Stimulated activated effector memory CD8-positive, alpha-beta T cell treated with anti-CD3 and anti-CD28 coated beads, Interleukin-12 subunit alpha, Interleukin-12 subunit beta, amount 100 ng/mL, for 72 hours (primary cell): ENCODE data around the gene AFF2.

Experiments used
- ATAC-seq: fragments of 150-1000 bp; cut with Tn5 transposase; 2 replicates; pipeline ENCODE4 v1.10.0; 2021
- DNase-seq, 2 donors: peaks; one replicate each; pipeline ENCODE4 v3.0.0; 2021 to 2022; ENCODE audit warnings: low spot score in 2 of 2
- H3K27ac Mint-ChIP-seq: one replicate; pipeline ENCODE4 v1.8.0; 2022; ENCODE audit warnings: mild to moderate bottlenecking, mixed read lengths
- H3K36me3 Mint-ChIP-seq: one replicate; pipeline ENCODE4 v1.8.0; 2022; ENCODE audit warnings: mild to moderate bottlenecking, mixed read lengths
- H3K4me1 Mint-ChIP-seq: one replicate; pipeline ENCODE4 v1.8.0; 2022; ENCODE audit warnings: mixed read lengths
- H3K4me3 Mint-ChIP-seq: one replicate; pipeline ENCODE4 v1.8.0; 2022; ENCODE audit warnings: mild to moderate bottlenecking, mixed read lengths
- H3K9me3 Mint-ChIP-seq: one replicate; pipeline ENCODE4 v1.8.0; 2022; ENCODE audit warnings: mixed read lengths

AFF2 gene

DNA sequence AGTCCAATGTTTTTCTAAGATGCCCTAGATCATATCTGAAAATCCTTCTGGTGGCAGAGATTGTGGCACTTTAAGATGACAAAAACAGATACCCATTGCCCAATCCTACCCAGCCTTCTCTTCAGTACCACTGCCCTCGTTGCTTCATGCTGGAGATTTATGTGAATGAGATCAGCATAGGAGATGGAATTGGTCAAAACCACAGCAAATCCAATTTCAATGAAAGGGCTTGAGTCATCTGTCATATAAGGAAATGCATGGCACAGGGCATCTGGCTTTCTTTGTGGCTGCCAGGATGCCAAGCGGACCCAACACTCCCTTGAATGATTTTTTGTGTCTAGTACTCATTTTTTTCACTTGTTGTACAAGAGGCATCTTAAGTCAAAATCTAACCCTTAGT is 16.8 kb downstream of the AFF2 start:
- no peak overlapping the region for H3K4me3 Mint-ChIP-seq
- no peaks in the 10 kb centered on the region for H3K36me3 Mint-ChIP-seq
- ATAC-seq (no peak), DNase-seq (no peak)
- no peaks in the 10 kb centered on the region for H3K9me3 Mint-ChIP-seq
- no peak overlapping the region for H3K27ac Mint-ChIP-seq
- H3K4me1 Mint-ChIP-seq = no peaks in the 10 kb centered on the region

- no peaks in the 10 kb centered on the region for H3K9me3 Mint-ChIP-seq
- H3K4me3 Mint-ChIP-seq = no peak overlapping the region
- ATAC-seq (no peak), DNase-seq (no peak)
- H3K27ac Mint-ChIP-seq = no peak overlapping the region
- H3K36me3 Mint-ChIP-seq = no peaks in the 10 kb centered on the region
- no peaks in the 10 kb centered on the region for H3K4me1 Mint-ChIP-seq
Measured at GRCh38 chrX:148522006-148522405, 21.6 kb downstream of the AFF2 start.

DNA sequence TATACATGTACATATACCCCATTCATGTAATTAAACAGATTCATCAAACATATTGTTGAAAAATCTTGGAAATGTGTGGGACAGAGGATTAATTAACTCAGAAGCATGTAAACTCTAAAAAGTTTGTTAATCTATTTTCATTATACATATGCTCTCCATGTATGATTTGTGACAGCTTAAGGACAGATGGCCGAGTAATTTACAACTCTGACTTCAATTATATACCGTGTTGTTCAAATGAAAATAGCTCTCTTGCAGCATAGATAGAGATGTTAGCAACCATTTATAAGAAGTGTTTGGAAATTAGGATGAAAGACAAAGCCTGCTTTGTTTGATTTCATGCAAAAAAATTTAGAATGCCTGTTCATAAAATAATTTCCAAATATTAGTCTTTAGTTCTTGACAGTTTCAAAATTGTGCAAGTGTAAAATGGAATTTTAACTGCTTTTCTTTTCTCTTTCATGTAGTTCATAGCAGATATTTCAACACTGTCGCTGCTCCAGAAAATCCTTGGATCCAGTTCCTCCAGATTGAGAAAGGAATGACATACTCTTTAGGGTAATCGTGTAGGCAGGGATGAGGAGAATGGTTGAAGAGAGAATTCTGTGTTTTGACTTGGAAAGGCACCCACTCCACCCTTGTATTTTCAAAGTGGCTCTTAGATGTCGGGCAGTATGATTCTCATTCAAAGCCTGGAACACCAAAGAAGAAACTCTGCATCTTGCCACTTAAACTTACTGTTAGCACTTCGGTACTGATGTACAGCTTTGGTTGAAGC is 23.1 kb downstream of the AFF2 start:
- H3K27ac Mint-ChIP-seq = no peak overlapping the region
- H3K36me3 Mint-ChIP-seq = no peaks in the 10 kb centered on the region
- DNase-seq = no peak
- no peaks in the 10 kb centered on the region for H3K4me1 Mint-ChIP-seq
- no peaks in the 10 kb centered on the region for H3K9me3 Mint-ChIP-seq
- H3K4me3 Mint-ChIP-seq = no peak overlapping the region
- ATAC-seq = no peak

DNA sequence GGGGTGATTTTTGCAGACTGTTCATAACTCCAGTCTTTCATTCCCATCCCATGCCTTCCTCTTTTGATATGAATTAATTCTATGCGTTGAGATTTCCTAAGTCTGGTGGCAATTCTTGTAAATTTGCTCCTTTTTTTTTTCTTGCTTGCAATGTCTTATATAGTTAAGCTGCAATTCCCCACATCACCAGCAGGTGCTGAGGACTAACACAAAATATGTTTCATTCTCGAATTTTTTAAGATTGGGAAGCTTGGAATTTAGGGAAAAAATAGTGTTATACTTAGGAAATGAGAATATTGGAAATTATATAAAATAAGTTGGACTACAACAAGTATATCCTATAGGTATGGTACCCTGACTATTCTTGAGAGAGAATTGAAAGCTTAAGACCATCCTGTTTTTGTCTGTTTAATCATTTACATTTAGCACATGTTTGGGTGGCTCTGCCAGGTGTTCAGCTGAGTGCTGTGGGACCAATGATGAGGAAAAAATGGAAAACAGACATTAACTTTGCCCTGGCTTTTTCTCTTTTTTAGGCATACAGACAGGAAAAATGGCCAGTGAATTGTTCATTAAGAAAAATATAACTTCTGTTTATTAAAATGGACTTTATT is 30.2 kb downstream of the AFF2 start:
- Mint-ChIP-seq H3K4me1 (no peaks in the 10 kb centered on the region), H3K4me3 (no peak overlapping the region), H3K27ac (no peak overlapping the region), H3K36me3 (no peaks in the 10 kb centered on the region), H3K9me3 (no peaks in the 10 kb centered on the region)
- ATAC-seq (no peak), DNase-seq (no peak)

GRCh38 chrX:148534291-148534690 is 33.9 kb downstream of the AFF2 start:
- Mint-ChIP-seq H3K9me3 (no peaks in the 10 kb centered on the region), H3K4me1 (no peaks in the 10 kb centered on the region), H3K27ac (no peak overlapping the region), H3K4me3 (no peak overlapping the region), H3K36me3 (no peaks in the 10 kb centered on the region)
- DNase-seq (no peak), ATAC-seq (no peak)

DNA sequence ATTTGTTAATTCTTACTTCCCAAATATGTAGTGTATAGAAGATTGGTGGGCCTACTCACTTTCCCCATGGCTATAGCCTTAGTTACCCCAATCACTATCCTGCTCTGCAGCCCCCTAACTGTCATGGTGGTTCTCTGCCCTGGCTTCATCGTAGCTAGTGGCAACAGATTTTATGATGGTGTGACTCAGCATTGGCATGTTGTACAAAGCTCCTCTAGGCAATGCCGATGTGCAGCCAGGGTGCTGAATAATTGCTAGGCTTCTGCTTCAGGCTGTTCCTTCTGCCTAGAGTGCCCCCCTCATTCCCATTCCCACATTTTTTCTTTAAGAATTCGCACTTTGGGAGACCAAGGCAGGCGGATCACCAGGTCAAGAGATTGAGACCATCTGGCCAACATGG is 35.2 kb downstream of the AFF2 start:
- H3K36me3 Mint-ChIP-seq = no peaks in the 10 kb centered on the region
- no peaks in the 10 kb centered on the region for H3K4me1 Mint-ChIP-seq
- no peak overlapping the region for H3K27ac Mint-ChIP-seq
- DNase-seq (no peak), ATAC-seq (no peak)
- no peaks in the 10 kb centered on the region for H3K9me3 Mint-ChIP-seq
- H3K4me3 Mint-ChIP-seq = no peak overlapping the region

DNA sequence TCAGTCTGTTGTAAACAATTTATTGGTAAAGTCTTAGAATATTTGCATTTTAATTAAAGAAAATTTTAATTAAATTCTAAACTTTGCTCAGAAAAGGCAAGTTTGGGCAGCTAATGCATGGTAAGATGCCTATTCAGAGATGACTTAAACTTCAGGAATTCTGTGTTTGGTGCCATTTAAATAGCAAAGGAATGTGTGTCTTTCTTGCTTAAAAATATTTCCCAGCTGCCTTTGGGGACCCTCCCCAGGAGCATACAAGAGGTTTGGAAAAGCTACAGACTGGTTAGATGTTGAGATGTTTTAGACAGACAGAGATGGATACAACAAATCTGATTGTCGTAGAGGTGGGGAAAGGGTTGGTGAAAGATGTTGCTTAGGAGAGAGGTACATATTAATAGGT is 36.5 kb downstream of the AFF2 start:
- DNase-seq (no peak), ATAC-seq (no peak)
- Mint-ChIP-seq H3K36me3 (no peaks in the 10 kb centered on the region), H3K27ac (no peak overlapping the region), H3K4me3 (no peak overlapping the region), H3K4me1 (no peaks in the 10 kb centered on the region), H3K9me3 (no peaks in the 10 kb centered on the region)

- no peaks in the 10 kb centered on the region for H3K4me1 Mint-ChIP-seq
- DNase-seq (no peak), ATAC-seq (no peak)
- no peak overlapping the region for H3K4me3 Mint-ChIP-seq
- H3K9me3 Mint-ChIP-seq = no peaks in the 10 kb centered on the region
- H3K36me3 Mint-ChIP-seq = no peaks in the 10 kb centered on the region
- H3K27ac Mint-ChIP-seq = no peak overlapping the region
Measured at GRCh38 chrX:148537556-148538182, 37.3 kb downstream of the AFF2 start.

DNA sequence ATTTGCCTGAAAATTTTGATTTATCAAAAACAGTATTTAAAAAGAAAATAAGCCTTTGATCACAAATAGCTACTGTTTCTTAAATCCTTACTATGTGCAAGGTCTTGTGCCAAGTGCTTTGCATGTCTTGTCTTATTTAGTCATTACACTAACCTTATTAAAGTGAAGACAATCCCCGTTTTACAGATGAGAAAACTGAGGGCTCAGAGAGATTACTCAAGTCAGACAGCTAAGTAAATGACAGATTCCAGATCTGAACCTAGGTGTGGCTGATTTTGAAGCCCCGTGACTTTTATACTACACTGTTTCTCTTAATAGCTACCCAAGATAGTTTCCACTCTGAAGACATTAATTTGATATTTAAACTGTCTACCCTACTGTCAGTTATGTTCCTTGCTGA is 38.2 kb downstream of the AFF2 start:
- no peaks in the 10 kb centered on the region for H3K36me3 Mint-ChIP-seq

DNA sequence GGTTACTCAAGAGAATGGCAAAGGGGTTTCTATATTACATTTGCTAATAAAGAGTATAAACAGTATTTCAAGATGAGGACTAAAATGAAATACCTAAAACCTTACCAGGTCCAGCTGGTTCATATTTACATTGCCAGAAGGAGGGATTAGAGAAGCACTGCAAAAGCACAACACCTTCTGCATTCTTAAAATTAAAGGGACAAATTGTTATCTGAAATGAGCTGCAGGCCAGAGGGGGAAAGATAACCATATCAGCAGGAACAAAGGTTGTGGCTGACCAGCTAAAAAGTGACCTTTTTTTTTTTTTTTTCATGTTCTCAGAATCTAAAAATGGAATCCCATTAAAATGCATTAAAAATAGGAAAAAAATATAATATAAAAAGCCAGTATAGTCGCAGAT is 39.7 kb downstream of the AFF2 start:
- Mint-ChIP-seq H3K4me1 (no peaks in the 10 kb centered on the region), H3K36me3 (no peaks in the 10 kb centered on the region), H3K4me3 (no peak overlapping the region), H3K9me3 (no peaks in the 10 kb centered on the region), H3K27ac (no peak overlapping the region)
- ATAC-seq (no peak), DNase-seq (no peak)

More for the DNA sequence above, 38.2 kb downstream of the AFF2 start:
- Mint-ChIP-seq H3K27ac (no peak overlapping the region), H3K4me3 (no peak overlapping the region), H3K4me1 (no peaks in the 10 kb centered on the region), H3K9me3 (no peaks in the 10 kb centered on the region)
- no peak for DNase-seq
- ATAC-seq = no peak

GRCh38 chrX:148540671-148541583 is 40.5 kb downstream of the AFF2 start:
- Mint-ChIP-seq H3K36me3 (no peaks in the 10 kb centered on the region), H3K4me1 (no peaks in the 10 kb centered on the region), H3K27ac (no peak overlapping the region), H3K9me3 (no peaks in the 10 kb centered on the region), H3K4me3 (no peak overlapping the region)
- DNase-seq (no peak), ATAC-seq (no peak)

GRCh38 chrX:148541584-148541940 is 41.1 kb downstream of the AFF2 start:
- Mint-ChIP-seq H3K4me3 (no peak overlapping the region), H3K27ac (no peak overlapping the region), H3K36me3 (no peaks in the 10 kb centered on the region), H3K9me3 (no peaks in the 10 kb centered on the region), H3K4me1 (no peaks in the 10 kb centered on the region)
- ATAC-seq = no peak
- no peak for DNase-seq

DNA sequence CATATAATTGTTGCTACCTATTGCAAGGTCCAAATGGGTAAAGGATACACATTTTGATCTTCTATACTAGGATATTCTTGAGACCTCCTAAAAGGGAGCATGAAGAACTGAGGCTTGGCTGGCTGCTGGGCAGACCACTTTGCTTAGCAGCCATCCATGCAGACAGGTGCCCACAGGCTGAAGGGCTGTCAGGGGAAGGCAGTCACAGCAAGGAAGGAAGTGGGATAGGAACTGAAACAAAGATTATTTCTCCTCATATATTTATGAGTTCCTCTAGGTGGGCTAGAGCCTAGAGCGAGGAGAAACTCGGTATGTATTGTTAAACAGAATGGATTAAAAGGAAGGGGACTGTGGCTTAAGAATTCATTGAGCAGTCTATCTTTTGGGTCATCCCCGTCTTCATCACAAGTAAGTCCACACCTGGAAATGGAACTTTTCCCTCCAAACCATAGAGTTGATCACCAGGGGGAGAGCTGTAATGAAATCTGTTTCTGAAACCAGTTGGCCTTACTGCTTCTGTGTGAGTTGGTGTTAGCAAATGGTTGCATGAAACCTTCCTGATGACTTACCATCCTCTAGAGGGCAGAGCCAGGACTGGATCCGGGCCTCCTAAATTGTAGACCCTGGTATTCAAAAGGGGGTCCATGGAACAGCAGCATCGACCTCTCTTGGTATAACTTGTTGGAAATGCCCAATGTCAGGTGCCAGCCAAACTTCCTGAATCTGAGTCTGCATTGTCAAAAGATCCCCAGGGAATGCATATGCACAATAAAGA is 42.3 kb downstream of the AFF2 start:
- no peak overlapping the region for H3K27ac Mint-ChIP-seq

GRCh38 chrX:148552775-148553174 is 52.4 kb downstream of the AFF2 start:
- Mint-ChIP-seq H3K36me3 (no peaks in the 10 kb centered on the region), H3K4me1 (no peaks in the 10 kb centered on the region), H3K4me3 (no peak overlapping the region), H3K27ac (no peak overlapping the region), H3K9me3 (no peaks in the 10 kb centered on the region)
- ATAC-seq (no peak), DNase-seq (no peak)

More for the DNA sequence above, 42.3 kb downstream of the AFF2 start:
- no peaks in the 10 kb centered on the region for H3K36me3 Mint-ChIP-seq
- H3K4me1 Mint-ChIP-seq = no peaks in the 10 kb centered on the region
- DNase-seq (no peak), ATAC-seq (no peak)
- no peaks in the 10 kb centered on the region for H3K9me3 Mint-ChIP-seq
- H3K4me3 Mint-ChIP-seq = no peak overlapping the region

DNA sequence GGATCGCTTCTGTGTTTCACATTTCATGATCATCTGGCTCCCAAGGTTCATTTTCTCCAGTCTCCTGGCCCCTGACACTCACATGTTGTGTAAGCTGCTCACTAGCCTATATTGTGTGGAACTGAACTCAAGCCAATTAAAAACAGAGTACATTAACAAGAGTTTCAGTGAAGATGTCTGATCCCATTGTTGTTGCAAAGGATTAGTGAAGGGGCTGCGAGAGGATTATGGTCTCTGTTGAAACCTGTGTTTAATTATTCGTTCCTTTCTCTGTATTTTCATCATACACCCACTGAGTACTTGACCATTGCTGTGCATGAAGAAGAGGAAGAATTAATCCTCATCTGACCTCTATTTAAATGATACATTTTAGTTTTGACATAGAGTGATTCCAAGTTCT is 54.7 kb downstream of the AFF2 start:
- no peaks in the 10 kb centered on the region for H3K9me3 Mint-ChIP-seq
- H3K27ac Mint-ChIP-seq = no peak overlapping the region
- H3K4me3 Mint-ChIP-seq = no peak overlapping the region
- H3K36me3 Mint-ChIP-seq = no peaks in the 10 kb centered on the region
- no peak for DNase-seq
- H3K4me1 Mint-ChIP-seq = no peaks in the 10 kb centered on the region
- ATAC-seq = no peak
